RWPE1 (cell line): ENCODE data around the gene RXFP1.

Source experiments
- CTCF ChIA-PET: fragments of 350-600 bp; sonication (Branson Sonifier 250); formaldehyde crosslinking; extraction: SDS; loops from one replicate; lab custom pipeline; 2021; lab: Yijun Ruan, JAX
- POLR2A ChIA-PET: fragments of 400-600 bp; formaldehyde crosslinking; extraction: SDS; loops from one replicate; lab custom pipeline; 2020; ENCODE audit warnings: antibody characterized with exemption; ENCODE audit not compliant: low non-redundant PET; lab: Yijun Ruan, JAX
- DNase-seq: peaks from one replicate; pipeline ENCODE4 v3.0.0; 2012; ENCODE audit warnings: low spot score
- H3K27ac ChIP-seq: fragments of 450-650 bp; 2 replicates; pipeline ENCODE4 v1.5.1; 2017
- CTCF ChIP-seq: fragments of 450-650 bp; conservative IDR thresholded peaks from 2 replicates; pipeline ENCODE4 v1.5.1; 2017; ENCODE audit warnings: low read depth, mild to moderate bottlenecking

The RXFP1 gene

GRCh38 chr4:158609116-158609515, 87.4 kb downstream of the RXFP1 start:
- TF ChIP-seq CTCF: no peak
- DNase-seq: no peak
- CTCF ChIA-PET: no interaction called here
- H3K27ac ChIP-seq: no peak overlapping the region
- POLR2A ChIA-PET: no interaction called here

GRCh38 chr4:158610790-158611189, 89.1 kb downstream of the RXFP1 start:
- TF ChIP-seq CTCF: no peak
- DNase-seq: no peak
- CTCF ChIA-PET: interaction anchor here (1.1 kb wide), 1 partner anchor 186 kb away, joined by 3 read pairs; no protein-coding TSS in a partner anchor
- POLR2A ChIA-PET: no interaction called here
- no peak overlapping the region for H3K27ac ChIP-seq

GRCh38 chr4:158613046-158613445, 91.4 kb downstream of the RXFP1 start:
- no peak for DNase-seq
- TF ChIP-seq CTCF: no peak
- ChIA-PET CTCF (no interaction called here), POLR2A (no interaction called here)
- H3K27ac ChIP-seq: no peak overlapping the region

- ChIA-PET CTCF (interaction anchor here (0.7 kb wide), 1 partner anchor 75 kb away, joined by 4 read pairs; no protein-coding TSS in a partner anchor), POLR2A (no interaction called here)
- DNase-seq: no peak
- TF ChIP-seq CTCF: no peak
- no peak overlapping the region for H3K27ac ChIP-seq
These were observed 96.3 kb downstream of the RXFP1 start for GRCh38 chr4:158617956-158618355.

- ChIA-PET CTCF (interaction anchor here (1.2 kb wide), 1 partner anchor 211 kb away, joined by 4 read pairs; no protein-coding TSS in a partner anchor), POLR2A (no interaction called here)
- no peak overlapping the region for H3K27ac ChIP-seq
- no peak for TF ChIP-seq CTCF
- no peak for DNase-seq
These were observed 100.0 kb downstream of the RXFP1 start for GRCh38 chr4:158621729-158622128.

GRCh38 chr4:158622251-158622650, 100.6 kb downstream of the RXFP1 start:
- no peak for DNase-seq
- TF ChIP-seq CTCF: no peak
- ChIA-PET CTCF (no interaction called here), POLR2A (no interaction called here)
- H3K27ac ChIP-seq: no peak overlapping the region
